T-helper 9 cell (primary cell): ENCODE measurements around the gene TMC4.

Experiments
- DNase-seq: peaks from one replicate; pipeline ENCODE4 v3.0.0-alpha.2; 2020

The TMC4 gene

GRCh38 chr19:54128796-54129616 lies 44.0 kb downstream of the TMC4 start:
- no peak for DNase-seq

GRCh38 chr19:54128441-54128725 lies 44.6 kb downstream of the TMC4 start:
- no peak for DNase-seq

- no peak for DNase-seq
These were observed 45.1 kb downstream of the TMC4 start for GRCh38 chr19:54127688-54128440.

GRCh38 chr19:54125713-54126112 lies 47.2 kb downstream of the TMC4 start:
- no peak for DNase-seq

GRCh38 chr19:54124393-54124792 lies 48.6 kb downstream of the TMC4 start:
- DNase-seq = no peak

GRCh38 chr19:54123682-54124081 lies 49.3 kb downstream of the TMC4 start:
- no peak for DNase-seq

- DNase-seq = no peak
These were observed 51.7 kb downstream of the TMC4 start for GRCh38 chr19:54121259-54121658.

GRCh38 chr19:54115109-54116063 lies 57.6 kb downstream of the TMC4 start, which contains the start of the genes PRPF31 and TFPT:
Gene PRPF31 (plus strand): TSS chr19:54115754. CDS start chr19:54118279, 2,525 bp downstream.
Gene TFPT (minus strand): TSS chr19:54115657. CDS start chr19:54115269, 388 bp downstream.
- peak; percentile 97 for DNase-seq

- peak; percentile 40 for DNase-seq
These were observed 58.4 kb downstream of the TMC4 start for GRCh38 chr19:54114340-54115108.
